Measurements from ENCODE around the gene APBB2. TPM values are rescaled to one million over a fixed set of nuclear protein-coding genes. Genes with fewer than 3 reads are reported as not detected.

The APBB2 gene
- total RNA-seq, 1 donor: 92.3 TPM

- Histone ChIP-seq H2AFZ (ENCODE audit: low read length) (no peak overlapping the region), H3K4me1 (ENCODE audit: insufficient read depth, low read length) (peaks cover 67% of the 10 kb centered on the region), H3K9me3 (ENCODE audit: low read depth, low read length) (no peaks in the 10 kb centered on the region), H3K27ac (ENCODE audit: low read depth, low read length) (peak overlapping the region; percentile 81), H4K20me1 (ENCODE audit: insufficient read depth, low read length) (no peaks in the 10 kb centered on the region), H3K27me3 (ENCODE audit: insufficient read depth, low read length) (no peaks in the 10 kb centered on the region), H3K4me2 (ENCODE audit: insufficient read depth, low read length) (peak overlapping the region; percentile 76), H3K79me2 (ENCODE audit: insufficient read depth, low read length) (peaks cover 69% of the 10 kb centered on the region), H3K36me3 (ENCODE audit: insufficient read depth, low read length) (no peaks in the 10 kb centered on the region), H3K4me3 (ENCODE audit: insufficient read depth, low read length) (no peak overlapping the region)
- no peak for TF ChIP-seq CTCF (IDR thresholded peaks at IDR 0.05; ENCODE audit: extremely low read depth, low read depth, low read length)
- DNase-seq (ENCODE audit: insufficient read length, low spot score, missing footprints): no peak
Observed at GRCh38 chr4:41156574-41156973, 57.8 kb downstream of the APBB2 start.

GRCh38 chr4:41155194-41155830 lies 59.0 kb downstream of the APBB2 start:
- no peaks in the 10 kb centered on the region for H3K36me3 ChIP-seq (ENCODE audit: insufficient read depth, low read length)
- peak overlapping the region; percentile 81 for H3K27ac ChIP-seq (ENCODE audit: low read depth, low read length)
- TF ChIP-seq CTCF (IDR thresholded peaks at IDR 0.05; ENCODE audit: extremely low read depth, low read depth, low read length): no peak
- no peak for DNase-seq (ENCODE audit: insufficient read length, low spot score, missing footprints)
- no peaks in the 10 kb centered on the region for H4K20me1 ChIP-seq (ENCODE audit: insufficient read depth, low read length)
- peaks cover 77% of the 10 kb centered on the region for H3K79me2 ChIP-seq (ENCODE audit: insufficient read depth, low read length)
- no peaks in the 10 kb centered on the region for H3K9me3 ChIP-seq (ENCODE audit: low read depth, low read length)
- peaks cover 54% of the 10 kb centered on the region for H3K4me1 ChIP-seq (ENCODE audit: insufficient read depth, low read length)
- H3K4me2 ChIP-seq (ENCODE audit: insufficient read depth, low read length): peak overlapping the region; percentile 76
- H3K4me3 ChIP-seq (ENCODE audit: insufficient read depth, low read length): peak overlapping the region; percentile 38
- no peak overlapping the region for H2AFZ ChIP-seq (ENCODE audit: low read length)
- no peaks in the 10 kb centered on the region for H3K27me3 ChIP-seq (ENCODE audit: insufficient read depth, low read length)

GRCh38 chr4:41154814-41155177 lies 59.5 kb downstream of the APBB2 start:
- peak; percentile 18 for TF ChIP-seq CTCF (IDR thresholded peaks at IDR 0.05; ENCODE audit: extremely low read depth, low read depth, low read length)
- Histone ChIP-seq H3K27me3 (ENCODE audit: insufficient read depth, low read length) (no peaks in the 10 kb centered on the region), H3K4me1 (ENCODE audit: insufficient read depth, low read length) (peaks cover 49% of the 10 kb centered on the region), H3K79me2 (ENCODE audit: insufficient read depth, low read length) (peaks cover 82% of the 10 kb centered on the region), H2AFZ (ENCODE audit: low read length) (no peak overlapping the region), H3K27ac (ENCODE audit: low read depth, low read length) (peak overlapping the region; percentile 81), H3K36me3 (ENCODE audit: insufficient read depth, low read length) (no peaks in the 10 kb centered on the region), H3K4me3 (ENCODE audit: insufficient read depth, low read length) (no peak overlapping the region), H3K4me2 (ENCODE audit: insufficient read depth, low read length) (peak overlapping the region; percentile 76), H3K9me3 (ENCODE audit: low read depth, low read length) (no peaks in the 10 kb centered on the region), H4K20me1 (ENCODE audit: insufficient read depth, low read length) (no peaks in the 10 kb centered on the region)
- DNase-seq (ENCODE audit: insufficient read length, low spot score, missing footprints): peak; percentile 49

- no peak for DNase-seq (ENCODE audit: insufficient read length, low spot score, missing footprints)
- H3K9me3 ChIP-seq (ENCODE audit: low read depth, low read length): no peaks in the 10 kb centered on the region
- no peaks in the 10 kb centered on the region for H3K27me3 ChIP-seq (ENCODE audit: insufficient read depth, low read length)
- H3K79me2 ChIP-seq (ENCODE audit: insufficient read depth, low read length): peaks cover 84% of the 10 kb centered on the region
- no peak overlapping the region for H2AFZ ChIP-seq (ENCODE audit: low read length)
- no peak overlapping the region for H3K4me3 ChIP-seq (ENCODE audit: insufficient read depth, low read length)
- no peak for TF ChIP-seq CTCF (IDR thresholded peaks at IDR 0.05; ENCODE audit: extremely low read depth, low read depth, low read length)
- H3K27ac ChIP-seq (ENCODE audit: low read depth, low read length): peak overlapping the region; percentile 81
- H4K20me1 ChIP-seq (ENCODE audit: insufficient read depth, low read length): no peaks in the 10 kb centered on the region
- H3K4me1 ChIP-seq (ENCODE audit: insufficient read depth, low read length): peaks cover 49% of the 10 kb centered on the region
- H3K36me3 ChIP-seq (ENCODE audit: insufficient read depth, low read length): no peaks in the 10 kb centered on the region
- peak overlapping the region; percentile 76 for H3K4me2 ChIP-seq (ENCODE audit: insufficient read depth, low read length)
Observed at GRCh38 chr4:41154010-41154813, 60.1 kb downstream of the APBB2 start.

Data from osteoblast (primary cell).